ENCODE data around the gene FBXO47.
"Not testable (repeated sequence)": the region's sequence is repeated elsewhere in the genome, so short reads cannot be mapped to it uniquely, and the experiment has no call there.

FBXO47 gene

GRCh38 chr17:38980490-38981217 lies 13.5 kb upstream of the FBXO47 start:
- no peak for DNase-seq

GRCh38 chr17:38978180-38978579 lies 11.0 kb upstream of the FBXO47 start:
- DNase-seq = no peak

GRCh38 chr17:38976187-38976551 lies 9.0 kb upstream of the FBXO47 start:
- not testable (repeated sequence) for DNase-seq

GRCh38 chr17:38970804-38971203 lies 3.6 kb upstream of the FBXO47 start:
- DNase-seq = no peak

GRCh38 chr17:38970128-38970527 lies 2.9 kb upstream of the FBXO47 start:
- no peak for DNase-seq

GRCh38 chr17:38969281-38969680 lies 2.1 kb upstream of the FBXO47 start:
- no peak for DNase-seq

- no peak for DNase-seq
These were observed 5.8 kb downstream of the FBXO47 start for GRCh38 chr17:38961413-38961812.

- DNase-seq = no peak
These were observed 6.8 kb downstream of the FBXO47 start for GRCh38 chr17:38960402-38960801.

- DNase-seq = no peak
These were observed 7.7 kb downstream of the FBXO47 start for GRCh38 chr17:38959508-38959907.

GRCh38 chr17:38958756-38959155 lies 8.4 kb downstream of the FBXO47 start:
- no peak for DNase-seq

- no peak for DNase-seq
These were observed 8.9 kb downstream of the FBXO47 start for GRCh38 chr17:38958326-38958725.

GRCh38 chr17:38953800-38954199 lies 13.4 kb downstream of the FBXO47 start:
- DNase-seq = not testable (repeated sequence)

GRCh38 chr17:38947189-38947588 lies 20.0 kb downstream of the FBXO47 start:
- no peak for DNase-seq

- no peak for DNase-seq
These were observed 23.6 kb downstream of the FBXO47 start for GRCh38 chr17:38943607-38944006.

GRCh38 chr17:38942696-38943334 lies 24.4 kb downstream of the FBXO47 start:
- no peak for DNase-seq

- DNase-seq = no peak
These were observed 26.8 kb downstream of the FBXO47 start for GRCh38 chr17:38940404-38940803.

- DNase-seq = no peak
These were observed 27.2 kb downstream of the FBXO47 start for GRCh38 chr17:38939987-38940386.

GRCh38 chr17:38933962-38934361 lies 33.2 kb downstream of the FBXO47 start:
- not testable (repeated sequence) for DNase-seq

GRCh38 chr17:38930782-38931181 lies 36.4 kb downstream of the FBXO47 start:
- not testable (repeated sequence) for DNase-seq

GRCh38 chr17:38926293-38927070 lies 40.7 kb downstream of the FBXO47 start:
- no peak for DNase-seq

GRCh38 chr17:38925263-38925995 lies 41.8 kb downstream of the FBXO47 start, which contains the start of gene LASP1NB:
LASP1NB (plus strand) TSS chr17:38925614.
- DNase-seq = no peak

GRCh38 chr17:38922538-38923297 lies 44.5 kb downstream of the FBXO47 start:
- DNase-seq = no peak

Measured in stimulated activated CD4-positive, alpha-beta T cell treated with anti-CD3 and anti-CD28 coated beads, Interleukin-12 subunit alpha, Interleukin-12 subunit beta, amount 100 ng/mL, for 4 hours (primary cell).